H1 (cell line): ENCODE measurements around the gene CEP152. TPM values are rescaled to one million over a fixed set of nuclear protein-coding genes. Genes with fewer than 3 reads are reported as not detected.

ENCODE experiments used
- CBX5 ChIP-seq: fragments of 300-800, 300-1000 bp; sonication (generic); IDR thresholded peaks from 2 replicates; pipeline ENCODE4 v1.7.1; 2016; ENCODE audit warnings: antibody characterized with exemption, low read length, low read depth
- CBX8 ChIP-seq: fragments of 300-800, 300-1000 bp; sonication (generic); IDR thresholded peaks from 2 replicates; pipeline ENCODE4 v1.7.1; 2016; ENCODE audit warnings: low read depth, low read length, borderline replicate concordance
- CHD2 ChIP-seq: IDR thresholded peaks from 2 replicates; pipeline ENCODE4 v1.6.1; 2012; ENCODE audit warnings: low read length, improper control_type of control experiment
- FOSL1 ChIP-seq: IDR thresholded peaks from 2 replicates; pipeline ENCODE4 v1.6.1; 2011; ENCODE audit warnings: mild to moderate bottlenecking, low read depth, low read length, moderate library complexity; ENCODE audit not compliant: insufficient read depth
- GTF2F1 ChIP-seq: IDR thresholded peaks from 2 replicates; pipeline ENCODE4 v1.6.1; 2012; ENCODE audit warnings: low read depth, low read length, improper control_type of control experiment, borderline replicate concordance
- JUN ChIP-seq: IDR thresholded peaks from 2 replicates; pipeline ENCODE4 v1.6.1; 2011; ENCODE audit warnings: low read depth, mild to moderate bottlenecking, improper control_type of control experiment, low read length
- JUND ChIP-seq: IDR thresholded peaks from 2 replicates; pipeline ENCODE4 v1.6.1; 2011; ENCODE audit warnings: mild to moderate bottlenecking, improper control_type of control experiment, low read length
- KDM1A ChIP-seq: fragments of 200-600, 300-600 bp; sonication (generic); IDR thresholded peaks from 2 replicates; pipeline ENCODE4 v1.7.1; 2016; ENCODE audit warnings: mild to moderate bottlenecking, low read length, borderline replicate concordance
- KDM5A ChIP-seq: fragments of 200-600 bp; IDR thresholded peaks from 2 replicates; pipeline ENCODE4 v1.7.1; 2012; ENCODE audit warnings: mild to moderate bottlenecking, low read length, inconsistent platforms, mixed read lengths
- POLR2A ChIP-seq, 2 experiments: IDR thresholded peaks; 1 replicate in 1 of 2; 2 replicates in 1 of 2; pipeline ENCODE4 v1.6.1; 2011; ENCODE audit warnings: low read depth in 2 of 2, low read length in 2 of 2, mild to moderate bottlenecking in 2 of 2; ENCODE audit errors: control extremely low read depth in 1 of 2
- RAD21 ChIP-seq, 2 experiments: IDR thresholded peaks in 1 of 2; conservative IDR thresholded peaks in 1 of 2; 2 replicates each; pipeline ENCODE4 v1.6.1; 2011; ENCODE audit warnings: low read depth in 2 of 2, low read length in 2 of 2, improper control_type of control experiment in 1 of 2, inconsistent platforms in 1 of 2, mild to moderate bottlenecking in 1 of 2, moderate library complexity in 1 of 2
- RNF2 ChIP-seq: fragments of 200-900, 300-1000 bp; sonication (generic); IDR thresholded peaks from 2 replicates; pipeline ENCODE4 v1.7.1; 2016; ENCODE audit warnings: borderline replicate concordance, low read depth, mild to moderate bottlenecking, antibody characterized with exemption, low read length; ENCODE audit not compliant: poor library complexity, severe bottlenecking; ENCODE audit errors: missing control alignments
- SIN3A ChIP-seq, 2 experiments: IDR thresholded peaks in 1 of 2; conservative IDR thresholded peaks in 1 of 2; 2 replicates each; pipeline ENCODE4 v1.6.1; 2011 to 2012; ENCODE audit warnings: low read length in 2 of 2, improper control_type of control experiment in 1 of 2, low read depth in 1 of 2, mild to moderate bottlenecking in 1 of 2
- SP2 ChIP-seq: IDR thresholded peaks from 2 replicates; pipeline ENCODE4 v1.6.1; 2012; ENCODE audit warnings: mild to moderate bottlenecking, low read length, inconsistent platforms
- SRF ChIP-seq: IDR thresholded peaks from 2 replicates; pipeline ENCODE4 v1.6.1; 2011; ENCODE audit warnings: mild to moderate bottlenecking, low read depth, low read length, moderate library complexity
- polyA plus RNA-seq, 7 experiments: library from polyadenylated mRNA; depleted of rRNA in 3 of 7; stranded (reverse) in 5 of 7; unstranded in 2 of 7; fragments of >200 nt in 5 of 7; fragments of 200-250 nt in 2 of 7; gene quantifications; 1 replicate in 5 of 7; 2 replicates in 1 of 7; 4 replicates in 1 of 7; pipeline versions ENCODE4 v1.2.1 to v1.2.3, GENCODE V29; 2011 to 2013; ENCODE audit warnings: missing spikeins in 2 of 7, mixed read lengths in 2 of 7
- total RNA-seq: library from RNA; stranded (reverse); fragmentation: NEBNext Ultra II Directional; extraction: Animal tissue kit (Norgen Biotek cat#: 25700); gene quantifications from 2 replicates; pipeline ENCODE4 v1.2.1, GENCODE V29; 2021
- TF ChIP-seq, protein P1 (sequence below), 3 experiments: IDR thresholded peaks; 1 replicate in 2 of 3; 2 replicates in 1 of 3; pipeline versions ENCODE4 v1.5.1 to v1.6.1; 2011; ENCODE audit warnings: low read length in 3 of 3, mild to moderate bottlenecking in 3 of 3, inconsistent platforms in 2 of 3, low read depth in 1 of 3, moderate library complexity in 1 of 3; ENCODE audit not compliant: insufficient read depth in 1 of 3; ENCODE audit errors: control extremely low read depth in 1 of 3
- TF ChIP-seq, protein P2 (sequence below): IDR thresholded peaks from 2 replicates; pipeline ENCODE4 v1.6.1; 2012; ENCODE audit warnings: inconsistent platforms
- TF ChIP-seq, protein P3 (sequence below): IDR thresholded peaks from 2 replicates; pipeline ENCODE4 v1.6.1; 2011; ENCODE audit warnings: low read length, improper control_type of control experiment

Gene CEP152
- total and polyA plus RNA-seq, 2 of the 8 experiments (the other 6 are each of a cell fraction or from before 2014, with no cell fraction given): 1.4 to 16.2 TPM

DNA sequence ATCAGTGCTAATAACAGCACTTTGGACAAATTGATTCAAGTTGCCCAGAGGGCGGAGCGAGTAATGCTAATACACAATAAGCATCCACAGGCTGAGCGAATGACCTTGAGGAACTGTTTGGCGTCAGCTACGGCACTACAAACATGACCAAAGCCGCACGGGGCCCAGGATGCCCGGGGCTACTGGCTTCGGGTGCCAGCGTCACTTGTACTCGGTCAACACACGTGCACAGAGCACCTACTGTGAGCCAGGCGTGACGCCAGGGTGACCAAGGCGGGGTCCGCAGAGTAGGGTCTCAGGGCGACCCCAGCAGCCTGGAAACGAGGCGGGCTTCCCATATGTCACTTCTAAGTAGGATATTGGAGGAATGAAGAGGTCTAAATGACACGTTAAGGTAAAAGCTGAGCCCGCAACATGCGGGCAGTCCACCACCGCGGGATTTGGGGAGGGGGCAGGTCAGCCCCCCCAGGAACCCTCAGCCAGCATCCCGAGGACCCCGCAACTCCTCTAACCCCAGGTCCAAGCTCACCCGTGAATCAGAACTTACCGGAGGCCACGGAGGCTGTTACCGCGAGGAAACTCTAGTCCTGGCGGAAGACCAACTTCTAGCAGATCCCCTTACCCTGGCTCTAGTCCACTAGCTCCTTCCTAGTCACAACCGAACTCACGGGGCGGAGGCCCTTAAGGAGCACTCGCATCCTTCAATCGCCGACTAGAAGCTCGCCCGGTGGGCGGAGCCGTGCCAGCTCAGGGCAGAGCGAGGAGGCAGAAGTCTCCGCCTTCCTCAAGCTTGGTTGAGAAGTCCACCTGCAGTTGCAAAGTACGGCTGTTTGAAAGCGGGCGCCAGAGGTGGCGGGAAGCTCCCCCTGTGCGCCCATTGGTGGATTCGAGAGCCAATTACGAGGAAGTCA is at the start of gene CEP152 (continued):
- TF ChIP-seq CBX5 (no peak), POLR2A (IDR thresholded peaks at IDR 0.05; ENCODE audit: control extremely low read depth in 1 of 2, low read depth in 2 of 2, low read length in 2 of 2) (peak; percentile 77 to 91), JUND (no peak), JUN (no peak), FOSL1 (no peak), RAD21 (IDR thresholded peaks at IDR 0.05 in 1 of 2, conservative IDR thresholded peaks at IDR 0.05 in 1 of 2; ENCODE audit: low read depth in 2 of 2, low read length in 2 of 2) (no peak), RNF2 (no peak), KDM5A (no peak), SRF (no peak), CHD2 (peak; percentile 84), SP2 (peak; percentile 70), CBX8 (no peak), SIN3A (conservative IDR thresholded peaks at IDR 0.05 in 1 of 2, IDR thresholded peaks at IDR 0.05 in 1 of 2; ENCODE audit: low read depth in 1 of 2, low read length in 2 of 2) (peak in 1 of 2 experiments; percentile 51; a peak in 1 of 4 replicates), KDM1A (no peak), GTF2F1 (no peak; the same call in 1 of the 2 replicates)
- TF ChIP-seq, protein P1, sequence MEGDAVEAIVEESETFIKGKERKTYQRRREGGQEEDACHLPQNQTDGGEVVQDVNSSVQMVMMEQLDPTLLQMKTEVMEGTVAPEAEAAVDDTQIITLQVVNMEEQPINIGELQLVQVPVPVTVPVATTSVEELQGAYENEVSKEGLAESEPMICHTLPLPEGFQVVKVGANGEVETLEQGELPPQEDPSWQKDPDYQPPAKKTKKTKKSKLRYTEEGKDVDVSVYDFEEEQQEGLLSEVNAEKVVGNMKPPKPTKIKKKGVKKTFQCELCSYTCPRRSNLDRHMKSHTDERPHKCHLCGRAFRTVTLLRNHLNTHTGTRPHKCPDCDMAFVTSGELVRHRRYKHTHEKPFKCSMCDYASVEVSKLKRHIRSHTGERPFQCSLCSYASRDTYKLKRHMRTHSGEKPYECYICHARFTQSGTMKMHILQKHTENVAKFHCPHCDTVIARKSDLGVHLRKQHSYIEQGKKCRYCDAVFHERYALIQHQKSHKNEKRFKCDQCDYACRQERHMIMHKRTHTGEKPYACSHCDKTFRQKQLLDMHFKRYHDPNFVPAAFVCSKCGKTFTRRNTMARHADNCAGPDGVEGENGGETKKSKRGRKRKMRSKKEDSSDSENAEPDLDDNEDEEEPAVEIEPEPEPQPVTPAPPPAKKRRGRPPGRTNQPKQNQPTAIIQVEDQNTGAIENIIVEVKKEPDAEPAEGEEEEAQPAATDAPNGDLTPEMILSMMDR (IDR thresholded peaks at IDR 0.05; ENCODE audit: control extremely low read depth in 1 of 3, insufficient read depth in 1 of 3, low read depth in 1 of 3, low read length in 3 of 3): no peak
- TF ChIP-seq, protein P2, sequence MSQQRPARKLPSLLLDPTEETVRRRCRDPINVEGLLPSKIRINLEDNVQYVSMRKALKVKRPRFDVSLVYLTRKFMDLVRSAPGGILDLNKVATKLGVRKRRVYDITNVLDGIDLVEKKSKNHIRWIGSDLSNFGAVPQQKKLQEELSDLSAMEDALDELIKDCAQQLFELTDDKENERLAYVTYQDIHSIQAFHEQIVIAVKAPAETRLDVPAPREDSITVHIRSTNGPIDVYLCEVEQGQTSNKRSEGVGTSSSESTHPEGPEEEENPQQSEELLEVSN: peak; percentile 54
- TF ChIP-seq, protein P3, sequence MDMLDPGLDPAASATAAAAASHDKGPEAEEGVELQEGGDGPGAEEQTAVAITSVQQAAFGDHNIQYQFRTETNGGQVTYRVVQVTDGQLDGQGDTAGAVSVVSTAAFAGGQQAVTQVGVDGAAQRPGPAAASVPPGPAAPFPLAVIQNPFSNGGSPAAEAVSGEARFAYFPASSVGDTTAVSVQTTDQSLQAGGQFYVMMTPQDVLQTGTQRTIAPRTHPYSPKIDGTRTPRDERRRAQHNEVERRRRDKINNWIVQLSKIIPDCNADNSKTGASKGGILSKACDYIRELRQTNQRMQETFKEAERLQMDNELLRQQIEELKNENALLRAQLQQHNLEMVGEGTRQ: no peak
